Naive thymus-derived CD4-positive, alpha-beta T cell (primary cell): Measurements from ENCODE around the gene ELL2. TPM values are rescaled to one million over a fixed set of nuclear protein-coding genes. Genes with fewer than 3 reads are reported as not detected.

Source experiments
- ATAC-seq: fragments of 150-1000 bp; cut with Tn5 transposase; 2 replicates; pipeline ENCODE4 v1.10.0; 2021; ENCODE audit warnings: mild to moderate bottlenecking, moderate library complexity
- CTCF ChIA-PET: fragments of 350-600 bp; sonication (Branson Sonifier 250); formaldehyde crosslinking; loops from one replicate; lab custom pipeline; 2021; ENCODE audit warnings: antibody characterized with exemption; lab: Charles Lee
- POLR2A ChIA-PET: fragments of 350-600 bp; sonication (Branson Sonifier 250); formaldehyde crosslinking; loops from one replicate; lab custom pipeline; 2021; ENCODE audit warnings: antibody characterized with exemption, inconsistent platforms; lab: Charles Lee
- DNase-seq, 9 donors: peaks; one replicate each; pipeline versions ENCODE4 v3.0.0 to v3.0.0-alpha.2; 2020 to 2022; ENCODE audit warnings: mixed read lengths in 1 of 9
- H3K27ac ChIP-seq: one replicate; pipeline ENCODE4 v1.7.0; 2013; ENCODE audit warnings: mild to moderate bottlenecking, low read depth, low read length, moderate library complexity
- H3K27me3 ChIP-seq, 2 donors: one replicate each; pipeline ENCODE4 v1.7.0; 2013; ENCODE audit warnings: low read length in 2 of 2, mild to moderate bottlenecking in 2 of 2, moderate library complexity in 2 of 2; ENCODE audit not compliant: control insufficient read depth in 2 of 2, insufficient read depth in 2 of 2
- H3K36me3 ChIP-seq, 3 experiments: 1 replicate in 2 of 3; 2 replicates in 1 of 3; pipeline ENCODE4 v1.7.0; 2013; ENCODE audit warnings: low read length in 3 of 3, mild to moderate bottlenecking in 3 of 3, moderate library complexity in 1 of 3; ENCODE audit not compliant: insufficient read depth in 3 of 3, control insufficient read depth in 2 of 3
- H3K4me1 ChIP-seq, 2 donors: one replicate each; pipeline ENCODE4 v1.7.0; 2013; ENCODE audit warnings: low read length in 2 of 2, mild to moderate bottlenecking in 2 of 2, moderate library complexity in 1 of 2; ENCODE audit not compliant: control insufficient read depth in 2 of 2, insufficient read depth in 2 of 2
- H3K4me3 ChIP-seq: 2 replicates; pipeline ENCODE4 v1.7.0; 2013; ENCODE audit warnings: mild to moderate bottlenecking, low read length
- H3K9me3 ChIP-seq, 3 experiments: 1 replicate in 2 of 3; 2 replicates in 1 of 3; pipeline ENCODE4 v1.7.0; 2013; ENCODE audit warnings: low read length in 3 of 3; ENCODE audit not compliant: control insufficient read depth in 2 of 3
- H3K27ac Mint-ChIP-seq, 9 donors: one replicate each; pipeline ENCODE4 v1.8.0; 2020 to 2022; ENCODE audit warnings: mixed read lengths in 9 of 9, mild to moderate bottlenecking in 8 of 9, moderate library complexity in 5 of 9, inconsistent platforms in 2 of 9
- H3K27me3 Mint-ChIP-seq, 5 donors: one replicate each; pipeline ENCODE4 v1.8.0; 2021 to 2022; ENCODE audit warnings: mixed read lengths in 5 of 5, mild to moderate bottlenecking in 1 of 5
- H3K36me3 Mint-ChIP-seq, 5 donors: one replicate each; pipeline ENCODE4 v1.8.0; 2020 to 2022; ENCODE audit warnings: mixed read lengths in 5 of 5, mild to moderate bottlenecking in 3 of 5, inconsistent platforms in 1 of 5
- H3K4me1 Mint-ChIP-seq, 7 donors: one replicate each; pipeline ENCODE4 v1.8.0; 2020 to 2022; ENCODE audit warnings: mixed read lengths in 7 of 7, mild to moderate bottlenecking in 3 of 7, inconsistent platforms in 1 of 7
- H3K4me3 Mint-ChIP-seq, 10 donors: one replicate each; pipeline ENCODE4 v1.8.0; 2020 to 2022; ENCODE audit warnings: mild to moderate bottlenecking in 10 of 10, mixed read lengths in 10 of 10, moderate library complexity in 6 of 10, inconsistent platforms in 2 of 10
- H3K9me3 Mint-ChIP-seq, 11 donors: one replicate each; pipeline ENCODE4 v1.8.0; 2020 to 2022; ENCODE audit warnings: mixed read lengths in 11 of 11, mild to moderate bottlenecking in 4 of 11, inconsistent platforms in 1 of 11, moderate library complexity in 1 of 11
- intact Hi-C, 2 donors: fragments of 100-400 bp; cut with micrococcal nuclease; formaldehyde crosslinking; loops; one replicate each; pipeline ENCODE4 v1.15.1; 2023
- polyA plus RNA-seq, 2 donors: library from polyadenylated mRNA; unstranded; fragments of 300-500 nt; fragmentation: Illumina TruSeq; gene quantifications; one replicate each; pipeline ENCODE4 v1.2.3, GENCODE V29; 2021
- total RNA-seq, 6 experiments: library from RNA in 5 of 6; stranded (reverse) in 5 of 6; gene quantifications; 1 replicate in 5 of 6; 2 replicates in 1 of 6; pipeline ENCODE4 v1.2.3 and lab custom pipeline; 2021 to 2026

The ELL2 gene
- total and polyA plus RNA-seq, 7 experiments from 2014 or later: 1.9 to 65.8 (median 14.0) TPM

- peaks cover 0 to 2% (median 0%) of the 10 kb centered on the region in 5 donors for H3K36me3 Mint-ChIP-seq
- no peak for DNase-seq
- ChIA-PET POLR2A (interaction anchor here (0.6 kb wide), 1 partner anchor 9 kb away, joined by 3 read pairs; no protein-coding TSS in a partner anchor), CTCF (no interaction called here)
- H3K4me1 Mint-ChIP-seq: no peaks in the 10 kb centered on the region
- H3K36me3 ChIP-seq: no peaks in the 10 kb centered on the region
- H3K27me3 ChIP-seq: peaks cover 0 to 4% of the 10 kb centered on the region in 2 donors
- peaks cover 0 to 12% (median 5%) of the 10 kb centered on the region in 5 donors for H3K27me3 Mint-ChIP-seq
- no peaks in the 10 kb centered on the region for H3K4me1 ChIP-seq
- H3K27ac ChIP-seq: no peak overlapping the region
- H3K9me3 ChIP-seq: no peaks in the 10 kb centered on the region
- intact Hi-C loops: no loop called here
- H3K9me3 Mint-ChIP-seq: peaks cover 0 to 10% (median 0%) of the 10 kb centered on the region in 11 donors
- H3K4me3 ChIP-seq: no peak overlapping the region
- ATAC-seq: no peak
- no peak overlapping the region for H3K4me3 Mint-ChIP-seq
- no peak overlapping the region for H3K27ac Mint-ChIP-seq
These were observed 42.4 kb upstream of the ELL2 start for GRCh38 chr5:96004087-96004486.

DNA sequence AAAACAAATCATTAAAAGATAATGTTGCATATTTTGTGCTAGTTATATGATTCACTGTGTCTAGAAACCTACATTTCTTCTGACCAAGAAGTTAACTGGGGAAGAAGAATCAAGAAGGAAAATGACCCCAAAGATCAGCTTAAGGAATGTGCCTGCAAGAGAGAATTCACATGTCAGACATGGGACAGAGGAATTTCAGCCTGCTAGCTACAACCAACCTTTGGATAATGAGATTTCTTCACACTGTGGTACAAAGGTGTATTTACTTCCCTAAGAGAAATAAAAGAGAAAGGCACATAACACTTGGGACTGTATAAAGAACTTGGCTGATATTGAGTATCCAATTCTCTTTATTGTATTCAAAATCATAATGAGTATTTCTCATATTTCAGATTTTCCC, 39.6 kb upstream of the ELL2 start:
- peaks cover 0 to 4% of the 10 kb centered on the region in 2 donors for H3K27me3 ChIP-seq
- Mint-ChIP-seq H3K27ac (no peak overlapping the region), H3K9me3 (peaks cover 0 to 7% (median 0%) of the 10 kb centered on the region in 11 donors)

DNA sequence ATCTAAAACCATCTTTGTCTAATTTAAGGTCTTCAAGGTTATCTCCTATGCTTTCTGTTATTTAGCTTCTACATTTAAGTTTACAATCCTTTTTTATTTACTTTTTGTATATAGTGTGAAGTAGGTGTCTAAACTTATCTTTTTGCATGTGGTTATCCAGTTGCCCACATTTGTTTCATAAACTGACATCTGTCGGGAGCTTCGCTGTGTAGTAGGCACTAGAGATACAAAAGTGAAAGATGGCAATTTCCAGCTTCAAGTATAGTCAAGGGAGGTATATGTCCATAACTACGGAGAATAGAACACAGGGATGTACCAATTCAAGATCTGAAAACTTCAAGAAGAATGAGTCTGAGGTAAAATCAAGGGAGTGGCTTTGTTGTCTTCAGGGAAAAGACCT, 38.7 kb upstream of the ELL2 start:
- H3K4me1 ChIP-seq: no peaks in the 10 kb centered on the region
- no peak for DNase-seq
- H3K36me3 Mint-ChIP-seq: peaks cover 0 to 2% (median 0%) of the 10 kb centered on the region in 5 donors
- peaks cover 0 to 4% of the 10 kb centered on the region in 2 donors for H3K27me3 ChIP-seq
- no peak overlapping the region for H3K4me3 Mint-ChIP-seq
- ATAC-seq: no peak
- peaks cover 0 to 7% (median 0%) of the 10 kb centered on the region in 11 donors for H3K9me3 Mint-ChIP-seq
- peaks cover 0 to 19% (median 7%) of the 10 kb centered on the region in 5 donors for H3K27me3 Mint-ChIP-seq
- H3K9me3 ChIP-seq: no peaks in the 10 kb centered on the region
- intact Hi-C loops: no loop called here
- CTCF ChIA-PET: interaction anchor here (1.2 kb wide), 1 partner anchor 38 kb away, joined by 3 read pairs; no protein-coding TSS in a partner anchor
- POLR2A ChIA-PET: no interaction called here
- no peaks in the 10 kb centered on the region for H3K4me1 Mint-ChIP-seq
- no peak overlapping the region for H3K27ac ChIP-seq
- H3K4me3 ChIP-seq: no peak overlapping the region
- H3K36me3 ChIP-seq: no peaks in the 10 kb centered on the region
- no peak overlapping the region for H3K27ac Mint-ChIP-seq

More for the DNA sequence above, 39.6 kb upstream of the ELL2 start:
- Mint-ChIP-seq H3K36me3 (peaks cover 0 to 2% (median 0%) of the 10 kb centered on the region in 5 donors), H3K4me1 (no peaks in the 10 kb centered on the region), H3K4me3 (no peak overlapping the region), H3K27me3 (peaks cover 0 to 19% (median 7%) of the 10 kb centered on the region in 5 donors)
- no peaks in the 10 kb centered on the region for H3K4me1 ChIP-seq
- intact Hi-C loops: no loop called here
- no peaks in the 10 kb centered on the region for H3K36me3 ChIP-seq
- POLR2A ChIA-PET: no interaction called here
- H3K9me3 ChIP-seq: no peaks in the 10 kb centered on the region
- DNase-seq (no peak), ATAC-seq (no peak)
- H3K27ac ChIP-seq: no peak overlapping the region
- no peak overlapping the region for H3K4me3 ChIP-seq
- CTCF ChIA-PET: interaction anchor here (0.5 to 1.2 kb wide), 2 partner anchors 39 to 336 kb away, joined by 3 to 4 read pairs; no protein-coding TSS in a partner anchor

DNA sequence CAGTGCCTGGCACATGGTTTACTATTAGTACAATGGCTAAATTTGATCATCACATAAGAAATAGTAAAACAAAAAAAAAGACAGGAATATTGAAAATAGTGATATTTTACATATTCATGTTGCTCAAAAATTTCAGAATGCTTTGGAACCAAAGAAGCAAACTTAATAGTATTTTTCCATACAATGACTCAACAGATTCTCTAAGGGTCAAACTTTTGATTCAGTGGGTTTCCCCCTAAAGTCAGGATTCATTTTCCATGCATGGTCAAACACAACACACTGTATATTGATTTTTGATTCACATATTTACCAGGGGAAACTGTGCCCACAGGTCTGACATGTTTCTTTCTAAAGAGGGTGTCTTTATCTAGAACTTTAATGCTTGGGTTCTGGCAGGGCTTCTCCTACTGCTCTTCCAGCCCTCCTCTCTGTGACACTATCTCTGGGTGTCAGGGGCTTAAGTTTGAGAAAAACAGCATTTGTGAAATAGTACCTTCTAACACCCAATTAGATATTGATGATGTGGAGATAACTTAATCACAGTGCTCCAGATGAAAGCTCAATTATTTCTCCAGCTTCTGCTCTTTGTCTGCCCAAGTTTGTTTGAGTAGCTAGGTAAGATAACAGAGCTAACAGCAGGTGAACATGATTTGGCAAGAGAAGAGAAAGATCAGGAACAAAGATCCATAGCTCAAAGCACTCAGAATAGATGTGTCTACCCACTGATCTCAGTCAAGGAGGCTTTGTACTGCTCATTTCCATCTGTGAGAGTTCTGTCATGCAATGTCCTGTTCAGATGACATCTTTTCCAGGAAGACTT, 35.5 kb upstream of the ELL2 start:
- Histone ChIP-seq H3K4me3 (no peak overlapping the region), H3K27ac (no peak overlapping the region), H3K9me3 (no peaks in the 10 kb centered on the region), H3K27me3 (peaks cover 0 to 4% of the 10 kb centered on the region in 2 donors), H3K4me1 (no peaks in the 10 kb centered on the region), H3K36me3 (no peaks in the 10 kb centered on the region)
- intact Hi-C loops: loop anchor here in 1 of 2 donors (5.0 kb wide), 1 partner anchor 1085 kb away; no protein-coding TSS in a partner anchor
- POLR2A ChIA-PET: no interaction called here
- Mint-ChIP-seq H3K27ac (no peak overlapping the region), H3K9me3 (peaks cover 0 to 4% (median 0%) of the 10 kb centered on the region in 11 donors), H3K4me1 (no peaks in the 10 kb centered on the region), H3K4me3 (no peak overlapping the region), H3K27me3 (peaks cover 4 to 28% (median 14%) of the 10 kb centered on the region in 5 donors), H3K36me3 (no peaks in the 10 kb centered on the region)
- ATAC-seq: no peak
- no peak for DNase-seq
- CTCF ChIA-PET: no interaction called here

DNA sequence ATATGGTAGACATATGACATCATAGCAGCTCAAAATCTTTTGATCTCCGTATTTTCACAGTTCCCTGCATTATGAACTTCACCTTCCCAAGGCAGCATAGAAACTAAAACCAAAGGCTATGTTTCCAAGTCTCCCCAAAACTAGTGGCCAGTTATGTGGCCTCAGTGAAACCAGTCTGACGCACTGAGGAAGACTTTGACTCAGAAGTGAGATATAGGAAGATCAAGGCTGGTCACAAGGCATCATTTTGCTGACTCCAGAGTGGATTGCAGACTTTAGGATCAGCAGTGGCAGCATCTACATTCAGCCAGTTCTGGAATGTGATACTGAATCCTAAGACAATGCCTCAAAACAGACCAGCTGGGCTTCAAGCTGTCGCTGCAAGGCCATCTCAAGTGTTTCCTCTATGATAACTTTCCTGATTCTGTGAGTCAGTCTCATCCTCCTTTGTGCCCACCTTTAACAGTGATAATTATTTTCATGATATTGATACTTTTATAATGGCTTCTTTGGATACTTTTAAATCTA, 34.4 kb upstream of the ELL2 start:
- no peaks in the 10 kb centered on the region for H3K4me1 Mint-ChIP-seq
- H3K4me3 Mint-ChIP-seq: no peak overlapping the region
- H3K9me3 Mint-ChIP-seq: peaks cover 0 to 2% (median 0%) of the 10 kb centered on the region in 11 donors
- H3K4me1 ChIP-seq: no peaks in the 10 kb centered on the region
- H3K27ac Mint-ChIP-seq: no peak overlapping the region
- no peaks in the 10 kb centered on the region for H3K36me3 Mint-ChIP-seq
- CTCF ChIA-PET: interaction anchor here (0.6 kb wide), 1 partner anchor 19 kb away, joined by 3 read pairs; no protein-coding TSS in a partner anchor
- no peaks in the 10 kb centered on the region for H3K36me3 ChIP-seq
- intact Hi-C loops: loop anchor here in 1 of 2 donors (5.0 kb wide), 1 partner anchor 1086 kb away; no protein-coding TSS in a partner anchor
- peaks cover 0 to 4% of the 10 kb centered on the region in 2 donors for H3K27me3 ChIP-seq
- ATAC-seq: no peak
- H3K9me3 ChIP-seq: no peaks in the 10 kb centered on the region
- no peak overlapping the region for H3K4me3 ChIP-seq
- no peak for DNase-seq
- no peak overlapping the region for H3K27ac ChIP-seq
- POLR2A ChIA-PET: no interaction called here
- H3K27me3 Mint-ChIP-seq: peaks cover 5 to 28% (median 15%) of the 10 kb centered on the region in 5 donors

DNA sequence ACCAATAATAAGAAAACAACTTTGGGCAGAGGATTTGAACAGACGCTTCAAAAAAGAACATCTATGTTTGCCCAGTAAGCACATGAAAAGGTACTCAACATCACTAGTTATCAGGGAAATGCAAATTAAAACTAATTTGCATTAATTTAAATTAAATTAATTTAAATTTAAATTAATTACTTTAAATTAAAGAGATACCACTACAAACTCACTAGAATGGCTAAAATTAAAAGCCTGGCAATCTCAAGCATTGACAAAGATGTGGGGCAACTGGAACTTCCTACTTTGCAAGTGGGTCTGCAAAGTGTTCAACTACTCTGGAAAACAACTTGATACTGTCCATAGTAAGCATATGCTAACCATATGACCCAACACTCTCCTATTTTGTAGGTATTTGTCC, 32.1 kb upstream of the ELL2 start:
- no peaks in the 10 kb centered on the region for H3K4me1 ChIP-seq
- H3K4me1 Mint-ChIP-seq: no peaks in the 10 kb centered on the region
- H3K4me3 ChIP-seq: no peak overlapping the region
- DNase-seq (no peak), ATAC-seq (no peak)
- H3K27ac ChIP-seq: no peak overlapping the region
- no peaks in the 10 kb centered on the region for H3K36me3 ChIP-seq
- intact Hi-C loops: no loop called here
- H3K4me3 Mint-ChIP-seq: no peak overlapping the region
- H3K9me3 Mint-ChIP-seq: peaks cover 0 to 1% (median 0%) of the 10 kb centered on the region in 11 donors
- POLR2A ChIA-PET: no interaction called here
- H3K9me3 ChIP-seq: no peaks in the 10 kb centered on the region
- CTCF ChIA-PET: no interaction called here
- H3K36me3 Mint-ChIP-seq: no peaks in the 10 kb centered on the region
- peaks cover 5 to 13% (median 10%) of the 10 kb centered on the region in 5 donors for H3K27me3 Mint-ChIP-seq
- no peaks in the 10 kb centered on the region for H3K27me3 ChIP-seq
- H3K27ac Mint-ChIP-seq: no peak overlapping the region
